GM23338 (cell line): ENCODE measurements around the gene BCAS1.

Experiments
- CREB1 ChIP-seq: fragments of 250-450 bp; sonication (Bioruptor Pico); IDR thresholded peaks from 2 replicates; pipeline ENCODE4 v1.5.0; 2020; ENCODE audit warnings: low read depth, mild to moderate bottlenecking, moderate library complexity
- EZH2 ChIP-seq: fragments of 200-600 bp; sonication (generic); IDR thresholded peaks from one replicate; pipeline ENCODE4 v1.8.0; 2017; ENCODE audit warnings: antibody characterized with exemption, mild to moderate bottlenecking, low read depth; ENCODE audit not compliant: unreplicated experiment
- EZH2phosphoT487 ChIP-seq: fragments of 200-600 bp; sonication (generic); IDR thresholded peaks from one replicate; pipeline ENCODE4 v1.8.1; 2018; ENCODE audit warnings: antibody characterized with exemption; ENCODE audit not compliant: unreplicated experiment
- JUNB ChIP-seq: IDR thresholded peaks from one replicate; pipeline ENCODE4 v1.6.1; 2016; ENCODE audit warnings: antibody characterized with exemption; ENCODE audit not compliant: unreplicated experiment
- NANOG ChIP-seq: IDR thresholded peaks from 2 replicates; pipeline ENCODE4 v1.6.1; 2016; ENCODE audit warnings: antibody characterized with exemption, borderline replicate concordance
- POLR2AphosphoS5 ChIP-seq: IDR thresholded peaks from 2 replicates; pipeline ENCODE4 v1.6.1; 2016; ENCODE audit warnings: antibody characterized with exemption, low read depth
- STAT1 ChIP-seq: IDR thresholded peaks from one replicate; pipeline ENCODE4 v1.6.1; 2016; ENCODE audit warnings: antibody characterized with exemption; ENCODE audit not compliant: unreplicated experiment
- ZNF114 ChIP-seq: fragments of 250-450 bp; sonication (Bioruptor Pico); IDR thresholded peaks from 2 replicates; pipeline ENCODE4 v1.5.0; 2020; ENCODE audit warnings: mild to moderate bottlenecking, moderate library complexity
- ZNF331 ChIP-seq: fragments of 250-450 bp; sonication (Bioruptor Pico); IDR thresholded peaks from 2 replicates; pipeline ENCODE4 v1.5.0; 2020; ENCODE audit warnings: low read depth, mild to moderate bottlenecking, moderate library complexity
- TF ChIP-seq, protein P1 (sequence below), 2 experiments: fragments of 200-600 bp in 1 of 2; sonication (generic) in 1 of 2; conservative IDR thresholded peaks; 2 replicates each; pipeline versions ENCODE4 v1.5.1 to v1.6.1; 2016 to 2017; ENCODE audit warnings: antibody characterized with exemption in 2 of 2, low read depth in 2 of 2, mild to moderate bottlenecking in 2 of 2, moderate library complexity in 1 of 2
- TF ChIP-seq, protein P2 (sequence below): IDR thresholded peaks from 2 replicates; pipeline ENCODE4 v1.6.1; 2016; ENCODE audit warnings: antibody characterized with exemption
- TF ChIP-seq, protein P3 (sequence below): IDR thresholded peaks from one replicate; pipeline ENCODE4 v1.6.1; 2018; ENCODE audit warnings: antibody characterized with exemption; ENCODE audit not compliant: unreplicated experiment
- TF ChIP-seq, protein P4 (sequence below): fragments of 250-450 bp; sonication (Bioruptor Pico); IDR thresholded peaks from 2 replicates; pipeline ENCODE4 v1.5.0; 2020; ENCODE audit warnings: mild to moderate bottlenecking, moderate library complexity

DNA sequence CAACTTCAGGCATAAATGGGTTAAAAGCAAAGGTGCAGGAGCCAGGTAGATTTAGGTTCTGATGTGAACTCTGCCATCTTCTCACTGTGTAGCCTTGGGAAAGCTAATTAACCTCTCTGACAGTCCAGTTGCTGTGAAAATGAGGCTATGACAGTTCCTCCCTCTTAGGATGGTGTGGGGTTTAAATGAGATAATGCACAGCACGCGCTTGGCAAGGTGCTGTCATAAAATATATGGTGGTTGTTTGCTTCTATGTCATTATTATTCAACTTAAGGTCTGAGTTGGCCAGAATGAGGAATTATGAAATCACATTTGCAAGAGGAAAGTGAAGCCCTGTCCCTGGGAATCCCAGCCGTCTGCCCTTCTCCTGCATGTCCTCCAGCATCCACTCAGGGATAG lies 15.5 kb upstream of the BCAS1 start:
- TF ChIP-seq, protein P1, sequence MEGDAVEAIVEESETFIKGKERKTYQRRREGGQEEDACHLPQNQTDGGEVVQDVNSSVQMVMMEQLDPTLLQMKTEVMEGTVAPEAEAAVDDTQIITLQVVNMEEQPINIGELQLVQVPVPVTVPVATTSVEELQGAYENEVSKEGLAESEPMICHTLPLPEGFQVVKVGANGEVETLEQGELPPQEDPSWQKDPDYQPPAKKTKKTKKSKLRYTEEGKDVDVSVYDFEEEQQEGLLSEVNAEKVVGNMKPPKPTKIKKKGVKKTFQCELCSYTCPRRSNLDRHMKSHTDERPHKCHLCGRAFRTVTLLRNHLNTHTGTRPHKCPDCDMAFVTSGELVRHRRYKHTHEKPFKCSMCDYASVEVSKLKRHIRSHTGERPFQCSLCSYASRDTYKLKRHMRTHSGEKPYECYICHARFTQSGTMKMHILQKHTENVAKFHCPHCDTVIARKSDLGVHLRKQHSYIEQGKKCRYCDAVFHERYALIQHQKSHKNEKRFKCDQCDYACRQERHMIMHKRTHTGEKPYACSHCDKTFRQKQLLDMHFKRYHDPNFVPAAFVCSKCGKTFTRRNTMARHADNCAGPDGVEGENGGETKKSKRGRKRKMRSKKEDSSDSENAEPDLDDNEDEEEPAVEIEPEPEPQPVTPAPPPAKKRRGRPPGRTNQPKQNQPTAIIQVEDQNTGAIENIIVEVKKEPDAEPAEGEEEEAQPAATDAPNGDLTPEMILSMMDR (conservative IDR thresholded peaks at IDR 0.05; ENCODE audit: low read depth in 2 of 2) = no peak
- TF ChIP-seq, protein P2, sequence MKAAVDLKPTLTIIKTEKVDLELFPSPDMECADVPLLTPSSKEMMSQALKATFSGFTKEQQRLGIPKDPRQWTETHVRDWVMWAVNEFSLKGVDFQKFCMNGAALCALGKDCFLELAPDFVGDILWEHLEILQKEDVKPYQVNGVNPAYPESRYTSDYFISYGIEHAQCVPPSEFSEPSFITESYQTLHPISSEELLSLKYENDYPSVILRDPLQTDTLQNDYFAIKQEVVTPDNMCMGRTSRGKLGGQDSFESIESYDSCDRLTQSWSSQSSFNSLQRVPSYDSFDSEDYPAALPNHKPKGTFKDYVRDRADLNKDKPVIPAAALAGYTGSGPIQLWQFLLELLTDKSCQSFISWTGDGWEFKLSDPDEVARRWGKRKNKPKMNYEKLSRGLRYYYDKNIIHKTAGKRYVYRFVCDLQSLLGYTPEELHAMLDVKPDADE = no peak
- TF ChIP-seq EZH2phosphoT487 = no peak
- TF ChIP-seq ZNF114 (CRISPR knock-in tag) = no peak
- no peak for TF ChIP-seq JUNB
- TF ChIP-seq POLR2AphosphoS5 = no peak
- TF ChIP-seq, protein P3, sequence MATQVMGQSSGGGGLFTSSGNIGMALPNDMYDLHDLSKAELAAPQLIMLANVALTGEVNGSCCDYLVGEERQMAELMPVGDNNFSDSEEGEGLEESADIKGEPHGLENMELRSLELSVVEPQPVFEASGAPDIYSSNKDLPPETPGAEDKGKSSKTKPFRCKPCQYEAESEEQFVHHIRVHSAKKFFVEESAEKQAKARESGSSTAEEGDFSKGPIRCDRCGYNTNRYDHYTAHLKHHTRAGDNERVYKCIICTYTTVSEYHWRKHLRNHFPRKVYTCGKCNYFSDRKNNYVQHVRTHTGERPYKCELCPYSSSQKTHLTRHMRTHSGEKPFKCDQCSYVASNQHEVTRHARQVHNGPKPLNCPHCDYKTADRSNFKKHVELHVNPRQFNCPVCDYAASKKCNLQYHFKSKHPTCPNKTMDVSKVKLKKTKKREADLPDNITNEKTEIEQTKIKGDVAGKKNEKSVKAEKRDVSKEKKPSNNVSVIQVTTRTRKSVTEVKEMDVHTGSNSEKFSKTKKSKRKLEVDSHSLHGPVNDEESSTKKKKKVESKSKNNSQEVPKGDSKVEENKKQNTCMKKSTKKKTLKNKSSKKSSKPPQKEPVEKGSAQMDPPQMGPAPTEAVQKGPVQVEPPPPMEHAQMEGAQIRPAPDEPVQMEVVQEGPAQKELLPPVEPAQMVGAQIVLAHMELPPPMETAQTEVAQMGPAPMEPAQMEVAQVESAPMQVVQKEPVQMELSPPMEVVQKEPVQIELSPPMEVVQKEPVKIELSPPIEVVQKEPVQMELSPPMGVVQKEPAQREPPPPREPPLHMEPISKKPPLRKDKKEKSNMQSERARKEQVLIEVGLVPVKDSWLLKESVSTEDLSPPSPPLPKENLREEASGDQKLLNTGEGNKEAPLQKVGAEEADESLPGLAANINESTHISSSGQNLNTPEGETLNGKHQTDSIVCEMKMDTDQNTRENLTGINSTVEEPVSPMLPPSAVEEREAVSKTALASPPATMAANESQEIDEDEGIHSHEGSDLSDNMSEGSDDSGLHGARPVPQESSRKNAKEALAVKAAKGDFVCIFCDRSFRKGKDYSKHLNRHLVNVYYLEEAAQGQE = no peak
- no peak for TF ChIP-seq EZH2
- no peak for TF ChIP-seq CREB1 (CRISPR knock-in tag)
- no peak for TF ChIP-seq ZNF331 (CRISPR knock-in tag)
- TF ChIP-seq NANOG = no peak
- TF ChIP-seq STAT1 = no peak
- TF ChIP-seq, protein P4, sequence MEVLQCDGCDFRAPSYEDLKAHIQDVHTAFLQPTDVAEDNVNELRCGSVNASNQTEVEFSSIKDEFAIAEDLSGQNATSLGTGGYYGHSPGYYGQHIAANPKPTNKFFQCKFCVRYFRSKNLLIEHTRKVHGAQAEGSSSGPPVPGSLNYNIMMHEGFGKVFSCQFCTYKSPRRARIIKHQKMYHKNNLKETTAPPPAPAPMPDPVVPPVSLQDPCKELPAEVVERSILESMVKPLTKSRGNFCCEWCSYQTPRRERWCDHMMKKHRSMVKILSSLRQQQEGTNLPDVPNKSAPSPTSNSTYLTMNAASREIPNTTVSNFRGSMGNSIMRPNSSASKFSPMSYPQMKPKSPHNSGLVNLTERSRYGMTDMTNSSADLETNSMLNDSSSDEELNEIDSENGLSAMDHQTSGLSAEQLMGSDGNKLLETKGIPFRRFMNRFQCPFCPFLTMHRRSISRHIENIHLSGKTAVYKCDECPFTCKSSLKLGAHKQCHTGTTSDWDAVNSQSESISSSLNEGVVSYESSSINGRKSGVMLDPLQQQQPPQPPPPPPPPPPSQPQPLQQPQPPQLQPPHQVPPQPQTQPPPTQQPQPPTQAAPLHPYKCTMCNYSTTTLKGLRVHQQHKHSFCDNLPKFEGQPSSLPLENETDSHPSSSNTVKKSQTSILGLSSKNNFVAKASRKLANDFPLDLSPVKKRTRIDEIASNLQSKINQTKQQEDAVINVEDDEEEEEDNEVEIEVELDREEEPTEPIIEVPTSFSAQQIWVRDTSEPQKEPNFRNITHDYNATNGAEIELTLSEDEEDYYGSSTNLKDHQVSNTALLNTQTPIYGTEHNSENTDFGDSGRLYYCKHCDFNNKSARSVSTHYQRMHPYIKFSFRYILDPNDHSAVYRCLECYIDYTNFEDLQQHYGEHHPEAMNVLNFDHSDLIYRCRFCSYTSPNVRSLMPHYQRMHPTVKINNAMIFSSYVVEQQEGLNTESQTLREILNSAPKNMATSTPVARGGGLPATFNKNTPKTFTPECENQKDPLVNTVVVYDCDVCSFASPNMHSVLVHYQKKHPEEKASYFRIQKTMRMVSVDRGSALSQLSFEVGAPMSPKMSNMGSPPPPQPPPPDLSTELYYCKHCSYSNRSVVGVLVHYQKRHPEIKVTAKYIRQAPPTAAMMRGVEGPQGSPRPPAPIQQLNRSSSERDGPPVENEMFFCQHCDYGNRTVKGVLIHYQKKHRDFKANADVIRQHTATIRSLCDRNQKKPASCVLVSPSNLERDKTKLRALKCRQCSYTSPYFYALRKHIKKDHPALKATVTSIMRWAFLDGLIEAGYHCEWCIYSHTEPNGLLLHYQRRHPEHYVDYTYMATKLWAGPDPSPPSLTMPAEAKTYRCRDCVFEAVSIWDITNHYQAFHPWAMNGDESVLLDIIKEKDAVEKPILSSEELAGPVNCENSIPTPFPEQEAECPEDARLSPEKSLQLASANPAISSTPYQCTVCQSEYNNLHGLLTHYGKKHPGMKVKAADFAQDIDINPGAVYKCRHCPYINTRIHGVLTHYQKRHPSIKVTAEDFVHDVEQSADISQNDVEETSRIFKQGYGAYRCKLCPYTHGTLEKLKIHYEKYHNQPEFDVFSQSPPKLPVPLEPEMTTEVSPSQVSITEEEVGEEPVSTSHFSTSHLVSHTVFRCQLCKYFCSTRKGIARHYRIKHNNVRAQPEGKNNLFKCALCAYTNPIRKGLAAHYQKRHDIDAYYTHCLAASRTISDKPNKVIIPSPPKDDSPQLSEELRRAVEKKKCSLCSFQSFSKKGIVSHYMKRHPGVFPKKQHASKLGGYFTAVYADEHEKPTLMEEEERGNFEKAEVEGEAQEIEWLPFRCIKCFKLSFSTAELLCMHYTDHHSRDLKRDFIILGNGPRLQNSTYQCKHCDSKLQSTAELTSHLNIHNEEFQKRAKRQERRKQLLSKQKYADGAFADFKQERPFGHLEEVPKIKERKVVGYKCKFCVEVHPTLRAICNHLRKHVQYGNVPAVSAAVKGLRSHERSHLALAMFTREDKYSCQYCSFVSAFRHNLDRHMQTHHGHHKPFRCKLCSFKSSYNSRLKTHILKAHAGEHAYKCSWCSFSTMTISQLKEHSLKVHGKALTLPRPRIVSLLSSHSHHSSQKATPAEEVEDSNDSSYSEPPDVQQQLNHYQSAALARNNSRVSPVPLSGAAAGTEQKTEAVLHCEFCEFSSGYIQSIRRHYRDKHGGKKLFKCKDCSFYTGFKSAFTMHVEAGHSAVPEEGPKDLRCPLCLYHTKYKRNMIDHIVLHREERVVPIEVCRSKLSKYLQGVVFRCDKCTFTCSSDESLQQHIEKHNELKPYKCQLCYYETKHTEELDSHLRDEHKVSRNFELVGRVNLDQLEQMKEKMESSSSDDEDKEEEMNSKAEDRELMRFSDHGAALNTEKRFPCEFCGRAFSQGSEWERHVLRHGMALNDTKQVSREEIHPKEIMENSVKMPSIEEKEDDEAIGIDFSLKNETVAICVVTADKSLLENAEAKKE = no peak
